ENCODE results near the gene FAM222B.

- TF ChIP-seq CTCF (IDR thresholded peaks at IDR 0.05): no peak
- TF ChIP-seq EZH2 (IDR thresholded peaks at IDR 0.05; ENCODE audit: borderline replicate concordance, insufficient read depth, low read depth, low read length, poor library complexity, severe bottlenecking): no peak
These were observed 37.4 kb upstream of the FAM222B start for GRCh38 chr17:28879886-28880571.
